Esophagus muscularis mucosa (tissue), 3 donors: Measurements from ENCODE around the gene ERCC4.

Source experiments
- CTCF ChIP-seq, 3 experiments: fragments of 200-600 bp in 2 of 3; fragments of 450-650 bp in 1 of 3; sonication (generic) in 2 of 3; IDR thresholded peaks; one replicate each; pipeline ENCODE4 v1.5.1; 2017 to 2019; ENCODE audit warnings: antibody characterized with exemption in 3 of 3, mild to moderate bottlenecking in 2 of 3, moderate library complexity in 1 of 3
- POLR2A ChIP-seq: fragments of 450-650 bp; IDR thresholded peaks from one replicate; pipeline ENCODE4 v1.6.1; 2017; ENCODE audit warnings: antibody characterized with exemption, moderate library complexity, mild to moderate bottlenecking, low read depth
- POLR2AphosphoS5 ChIP-seq, 2 donors: sonication (generic); formaldehyde crosslinking; IDR thresholded peaks; one replicate each; pipeline ENCODE4 v1.6.1; 2017; ENCODE audit warnings: antibody characterized with exemption in 2 of 2

- TF ChIP-seq CTCF (IDR thresholded peaks at IDR 0.05) = no peak
- no peak for TF ChIP-seq POLR2AphosphoS5 (IDR thresholded peaks at IDR 0.05)
- TF ChIP-seq POLR2A = no peak
Measured at GRCh38 chr16:13938480-13938879, 18.5 kb downstream of the ERCC4 start.
